ENCODE results near the gene FGF18.

- TF ChIP-seq CTCF (IDR thresholded peaks at IDR 0.05) (no peak), POLR2A (IDR thresholded peaks at IDR 0.05) (no peak)
Observed at GRCh38 chr5:171401167-171401947, 18.1 kb upstream of the FGF18 start.
